ENCODE results near the gene CALCOCO2. TPM values are rescaled to one million over a fixed set of nuclear protein-coding genes. Genes with fewer than 3 reads are reported as not detected.
A peak's percentile ranks its signal among the peaks of the same experiment; 100 is the strongest.

CALCOCO2 gene
- total and polyA plus RNA-seq, 2 of the 13 experiments (the other 11 are each of a cell fraction or from before 2014, with no cell fraction given): 72.9 to 111 TPM

GRCh38 chr17:48893646-48894508 is 63.0 kb downstream of the CALCOCO2 start (continued):
- TF ChIP-seq DRAP1 (CRISPR knock-in tag; IDR thresholded peaks at IDR 0.05) (no peak), PTBP1 (IDR thresholded peaks at IDR 0.05; ENCODE audit: low read depth, low read length, poor library complexity, severe bottlenecking) (no peak), ZNF264 (CRISPR knock-in tag; IDR thresholded peaks at IDR 0.05) (no peak), LCORL (IDR thresholded peaks at IDR 0.05) (no peak), LCORL (CRISPR knock-in tag; IDR thresholded peaks at IDR 0.05) (0 out of 2 replicates have a peak, but pooled peaks have one; percentile 23), PCBP2 (optimal IDR thresholded peaks at IDR 0.05; ENCODE audit: low read depth, low read length, poor library complexity, severe bottlenecking) (no peak), ZNF800 (CRISPR knock-in tag; IDR thresholded peaks at IDR 0.05) (no peak), HOXA9 (CRISPR knock-in tag; IDR thresholded peaks at IDR 0.05; ENCODE audit: borderline replicate concordance) (no peak), MTA1 (CRISPR knock-in tag; IDR thresholded peaks at IDR 0.05; ENCODE audit: borderline replicate concordance) (no peak)

GRCh38 chr17:48894886-48895285 is 64.1 kb downstream of the CALCOCO2 start:
- 96% methylated on average over 3 of the region's 3 CpGs for WGBS (ENCODE audit: low lambda C conversion rate)
- no peak for FAIRE-seq

More at GRCh38 chr17:48894886-48895285, 64.1 kb downstream of the CALCOCO2 start:
- Histone ChIP-seq H3K27ac (ENCODE audit: extremely low read length, insufficient read depth, low read length) (peak overlapping the region; percentile 13), H2AFZ (ENCODE audit: low read length) (no peak overlapping the region), H3K36me3 (replicated peaks in 1 of 2; ENCODE audit: control insufficient read depth in 1 of 2, insufficient read depth in 2 of 2, low read length in 2 of 2) (peaks cover 5 to 14% of the 10 kb centered on the region in 2 experiments), H3K9me3 (ENCODE audit: low read length) (no peaks in the 10 kb centered on the region), H3K79me2 (ENCODE audit: insufficient read depth, low read length) (peaks cover 22% of the 10 kb centered on the region), H4K20me1 (ENCODE audit: insufficient read depth, low read length) (no peaks in the 10 kb centered on the region; the same call in 1 of the 2 replicates), H3K9ac (ENCODE audit: insufficient read depth, low read depth, low read length) (no peak overlapping the region), H3K4me1 (ENCODE audit: insufficient read depth, low read length) (peaks cover 47% of the 10 kb centered on the region), H3K4me3 (replicated peaks in 1 of 3; ENCODE audit: insufficient read depth in 1 of 3, low read depth in 2 of 3, low read length in 3 of 3) (no peak overlapping the region), H3K27me3 (ENCODE audit: control insufficient read depth in 1 of 2, insufficient read depth in 2 of 2, low read length in 2 of 2) (no peaks in the 10 kb centered on the region; a peak in 1 of 5 replicates), H3K4me2 (ENCODE audit: low read depth, low read length) (no peak overlapping the region)
- CTCF ChIA-PET (ENCODE audit: low intra/inter-chr PET ratio, low total read pairs): no interaction called here
- POLR2A ChIA-PET: interaction anchor here (1.0 to 4.9 kb wide), 3 partner anchors 12 to 174 kb away, joined by 4 to 194 read pairs (median 59); partner anchors contain the start of genes IGF2BP1 and UBE2Z
- in situ Hi-C loops (cut with HindIII; ENCODE audit: extremely low pct_ligation_motif_present, low pct_unique_long_range_greater_than_20kb): no loop called here
- intact Hi-C loops (cut with micrococcal nuclease; ENCODE audit: unreplicated experiment): no loop called here
- BruUV-seq (replicated peaks): no TSS peak
- DNase-seq (ENCODE audit: low spot score) (no peak), ATAC-seq (no peak)
- TF ChIP-seq ZFP1 (CRISPR knock-in tag; IDR thresholded peaks at IDR 0.05) (no peak), ZFP41 (CRISPR knock-in tag; IDR thresholded peaks at IDR 0.05; ENCODE audit: borderline replicate concordance) (no peak), FOXP1 (IDR thresholded peaks at IDR 0.05) (no peak), FOXP1 (CRISPR knock-in tag; IDR thresholded peaks at IDR 0.05) (no peak), ETS1 (CRISPR knock-in tag; IDR thresholded peaks at IDR 0.05) (no peak), ZNF414 (CRISPR knock-in tag; IDR thresholded peaks at IDR 0.05) (no peak), ZMYM3 (CRISPR knock-in tag; IDR thresholded peaks at IDR 0.05) (no peak), PHF5A (CRISPR knock-in tag; IDR thresholded peaks at IDR 0.05; ENCODE audit: low read depth, unreplicated experiment) (no peak)
